ENCODE data around the gene ABCG1. TPM values are rescaled to one million over a fixed set of nuclear protein-coding genes. Genes with fewer than 3 reads are reported as not detected.
A peak's percentile ranks its signal among the peaks of the same experiment; 100 is the strongest.

Gene ABCG1
- total RNA-seq, 1 donor from 2014 or later = not detected

GRCh38 chr21:42193131-42193671 is 25.7 kb upstream of the ABCG1 start:
- DNase-seq (ENCODE audit: low read depth) = no peak
- no peak overlapping the region for H3K4me3 ChIP-seq (ENCODE audit: low read depth, low read length)
- no peak for TF ChIP-seq CTCF (conservative IDR thresholded peaks at IDR 0.05; ENCODE audit: low read depth, low read length)

GRCh38 chr21:42193721-42194120 is 25.2 kb upstream of the ABCG1 start:
- no peak overlapping the region for H3K4me3 ChIP-seq (ENCODE audit: low read depth, low read length)
- DNase-seq (ENCODE audit: low read depth) = no peak

GRCh38 chr21:42194863-42195262 is 24.1 kb upstream of the ABCG1 start:
- TF ChIP-seq CTCF (conservative IDR thresholded peaks at IDR 0.05; ENCODE audit: low read depth, low read length) = no peak
- no peak overlapping the region for H3K4me3 ChIP-seq (ENCODE audit: low read depth, low read length)
- DNase-seq (ENCODE audit: low read depth) = no peak

More at GRCh38 chr21:42193721-42194120, 25.2 kb upstream of the ABCG1 start:
- no peak for TF ChIP-seq CTCF (conservative IDR thresholded peaks at IDR 0.05; ENCODE audit: low read depth, low read length)

- TF ChIP-seq CTCF (conservative IDR thresholded peaks at IDR 0.05; ENCODE audit: low read depth, low read length) = no peak
- DNase-seq (ENCODE audit: low read depth) = no peak
- H3K4me3 ChIP-seq (ENCODE audit: low read depth, low read length) = no peak overlapping the region
Measured at GRCh38 chr21:42195378-42196031, 23.4 kb upstream of the ABCG1 start.

- H3K4me3 ChIP-seq (ENCODE audit: low read depth, low read length) = no peak overlapping the region
- no peak for TF ChIP-seq CTCF (conservative IDR thresholded peaks at IDR 0.05; ENCODE audit: low read depth, low read length)
- peak; percentile 39 for DNase-seq (ENCODE audit: low read depth)
Measured at GRCh38 chr21:42198929-42199867, 19.7 kb upstream of the ABCG1 start.

- H3K4me3 ChIP-seq (ENCODE audit: low read depth, low read length) = no peak overlapping the region
- no peak for DNase-seq (ENCODE audit: low read depth)
- TF ChIP-seq CTCF (conservative IDR thresholded peaks at IDR 0.05; ENCODE audit: low read depth, low read length) = no peak
Measured at GRCh38 chr21:42199868-42200463, 19.0 kb upstream of the ABCG1 start.

Measured in epithelial cell of proximal tubule (primary cell).